BLaER1 (cell line): ENCODE results near the gene NBEAL2.
"Not testable (repeated sequence)": the region's sequence is repeated elsewhere in the genome, so short reads cannot be mapped to it uniquely, and the experiment has no call there.

Experiments
- H3K27ac ChIP-seq: shearing (Covaris generic); formaldehyde crosslinking; 2 replicates; pipeline ENCODE4 v1.8.1; 2022
- H3K27me3 ChIP-seq: shearing (Covaris generic); formaldehyde crosslinking; 2 replicates; pipeline ENCODE4 v1.8.1; 2022
- H3K36me3 ChIP-seq: shearing (Covaris generic); formaldehyde crosslinking; 2 replicates; pipeline ENCODE4 v1.8.1; 2022
- H3K4me1 ChIP-seq: shearing (Covaris generic); formaldehyde crosslinking; 2 replicates; pipeline ENCODE4 v1.8.1; 2022
- H3K4me2 ChIP-seq: shearing (Covaris generic); formaldehyde crosslinking; 2 replicates; pipeline ENCODE4 v1.8.1; 2022
- H3K4me3 ChIP-seq: shearing (Covaris generic); formaldehyde crosslinking; 2 replicates; pipeline ENCODE4 v1.8.1; 2022
- H3K9ac ChIP-seq: shearing (Covaris generic); formaldehyde crosslinking; 2 replicates; pipeline ENCODE4 v1.8.1; 2022
- H3K9me3 ChIP-seq: shearing (Covaris generic); formaldehyde crosslinking; 2 replicates; pipeline ENCODE4 v1.8.1; 2022
- H4K20me1 ChIP-seq: shearing (Covaris generic); formaldehyde crosslinking; 2 replicates; pipeline ENCODE4 v1.8.1; 2022
- Cebpa-rat ChIP-seq: shearing (Covaris generic); IDR thresholded peaks from 2 replicates; pipeline ENCODE4 v1.8.1; 2022

Gene NBEAL2

GRCh38 chr3:47028667-47029066, 49.2 kb downstream of the NBEAL2 start:
- Histone ChIP-seq H3K9me3 (peaks cover 5% of the 10 kb centered on the region; the same call in 1 of the 2 replicates), H4K20me1 (0 out of 2 replicates have a peak, but pooled peaks cover 8% of the 10 kb centered on the region), H3K36me3 (peaks cover 72% of the 10 kb centered on the region), H3K9ac (no peak overlapping the region), H3K4me1 (peaks cover 25% of the 10 kb centered on the region), H3K27me3 (no peaks in the 10 kb centered on the region), H3K27ac (no peak overlapping the region), H3K4me2 (no peak overlapping the region), H3K4me3 (no peak overlapping the region)
- no peak for TF ChIP-seq Cebpa-rat

GRCh38 chr3:47031041-47031440, 51.6 kb downstream of the NBEAL2 start:
- not testable (repeated sequence) for H3K4me3 ChIP-seq, H3K9ac ChIP-seq, H3K27ac ChIP-seq, H4K20me1 ChIP-seq, H3K9me3 ChIP-seq, H3K27me3 ChIP-seq, H3K4me2 ChIP-seq
- peaks cover 80% of the 10 kb centered on the region for H3K36me3 ChIP-seq
- peaks cover 23% of the 10 kb centered on the region for H3K4me1 ChIP-seq

GRCh38 chr3:47034868-47035489, 55.5 kb downstream of the NBEAL2 start:
- peaks cover 9% of the 10 kb centered on the region for H3K4me1 ChIP-seq
- H3K36me3 ChIP-seq: peaks cover 88% of the 10 kb centered on the region
- H3K27ac ChIP-seq: no peak overlapping the region
- H3K4me2 ChIP-seq: no peak overlapping the region
- H3K9me3 ChIP-seq: no peaks in the 10 kb centered on the region
- TF ChIP-seq Cebpa-rat: no peak
- no peak overlapping the region for H3K4me3 ChIP-seq
- 0 out of 2 replicates have a peak, but pooled peaks cover 8% of the 10 kb centered on the region for H4K20me1 ChIP-seq
- H3K9ac ChIP-seq: no peak overlapping the region
- no peaks in the 10 kb centered on the region for H3K27me3 ChIP-seq

GRCh38 chr3:47035645-47036044, 56.2 kb downstream of the NBEAL2 start:
- no peak overlapping the region for H3K4me3 ChIP-seq
- TF ChIP-seq Cebpa-rat: no peak
- peaks cover 9% of the 10 kb centered on the region; the same call in 1 of the 2 replicates for H3K4me1 ChIP-seq
- no peaks in the 10 kb centered on the region for H3K27me3 ChIP-seq
- H3K9me3 ChIP-seq: no peaks in the 10 kb centered on the region
- no peak overlapping the region for H3K4me2 ChIP-seq
- H3K9ac ChIP-seq: no peak overlapping the region
- H3K27ac ChIP-seq: no peak overlapping the region
- 0 out of 2 replicates have a peak, but pooled peaks cover 8% of the 10 kb centered on the region for H4K20me1 ChIP-seq
- peaks cover 88% of the 10 kb centered on the region for H3K36me3 ChIP-seq

- H3K9ac ChIP-seq: no peak overlapping the region
- peaks cover 4% of the 10 kb centered on the region; the same call in 1 of the 2 replicates for H3K4me1 ChIP-seq
- H3K27me3 ChIP-seq: no peaks in the 10 kb centered on the region
- no peak overlapping the region for H3K27ac ChIP-seq
- no peaks in the 10 kb centered on the region for H3K9me3 ChIP-seq
- H3K4me3 ChIP-seq: no peak overlapping the region
- no peak for TF ChIP-seq Cebpa-rat
- no peak overlapping the region for H3K4me2 ChIP-seq
- 0 out of 2 replicates have a peak, but pooled peaks cover 8% of the 10 kb centered on the region for H4K20me1 ChIP-seq
- H3K36me3 ChIP-seq: peaks cover 89% of the 10 kb centered on the region
These were observed 56.7 kb downstream of the NBEAL2 start for GRCh38 chr3:47036145-47036544.

- H3K4me2 ChIP-seq: not testable (repeated sequence)
These were observed 57.8 kb downstream of the NBEAL2 start for GRCh38 chr3:47037302-47037701.

GRCh38 chr3:47041114-47041513, 61.6 kb downstream of the NBEAL2 start:
- no peak overlapping the region for H3K9ac ChIP-seq
- no peak overlapping the region for H3K4me3 ChIP-seq
- peaks cover 94% of the 10 kb centered on the region for H3K36me3 ChIP-seq
- no peak overlapping the region for H3K4me2 ChIP-seq
- H3K9me3 ChIP-seq: no peaks in the 10 kb centered on the region
- no peaks in the 10 kb centered on the region for H3K27me3 ChIP-seq
- 0 out of 2 replicates have a peak, but pooled peaks cover 7% of the 10 kb centered on the region for H4K20me1 ChIP-seq
- no peaks in the 10 kb centered on the region for H3K4me1 ChIP-seq
- TF ChIP-seq Cebpa-rat: no peak
- no peak overlapping the region for H3K27ac ChIP-seq

More at GRCh38 chr3:47037302-47037701, 57.8 kb downstream of the NBEAL2 start:
- H4K20me1 ChIP-seq, H3K9ac ChIP-seq, H3K4me1 ChIP-seq, H3K27ac ChIP-seq, H3K27me3 ChIP-seq, H3K4me3 ChIP-seq, H3K9me3 ChIP-seq: not testable (repeated sequence)
- H3K36me3 ChIP-seq: peaks cover 95% of the 10 kb centered on the region

- Histone ChIP-seq H3K9me3 (no peaks in the 10 kb centered on the region), H3K9ac (no peak overlapping the region), H3K4me2 (no peak overlapping the region), H3K27me3 (no peaks in the 10 kb centered on the region), H3K4me1 (no peaks in the 10 kb centered on the region), H3K36me3 (peaks cover 94% of the 10 kb centered on the region), H4K20me1 (peaks cover 14% of the 10 kb centered on the region; the same call in 1 of the 2 replicates), H3K4me3 (no peak overlapping the region), H3K27ac (no peak overlapping the region)
- no peak for TF ChIP-seq Cebpa-rat
These were observed 62.8 kb downstream of the NBEAL2 start for GRCh38 chr3:47042231-47042791.

GRCh38 chr3:47047069-47047468, 67.6 kb downstream of the NBEAL2 start:
- Histone ChIP-seq H3K4me2 (no peak overlapping the region), H3K27ac (no peak overlapping the region), H4K20me1 (peaks cover 31% of the 10 kb centered on the region; the same call in 1 of the 2 replicates), H3K27me3 (no peaks in the 10 kb centered on the region), H3K4me3 (no peak overlapping the region), H3K36me3 (peaks cover 64% of the 10 kb centered on the region), H3K9me3 (no peaks in the 10 kb centered on the region), H3K4me1 (no peaks in the 10 kb centered on the region), H3K9ac (no peak overlapping the region)
- no peak for TF ChIP-seq Cebpa-rat

- no peaks in the 10 kb centered on the region for H3K27me3 ChIP-seq
- no peak for TF ChIP-seq Cebpa-rat
- H3K4me2 ChIP-seq: no peak overlapping the region
- no peak overlapping the region for H3K27ac ChIP-seq
- no peaks in the 10 kb centered on the region for H3K4me1 ChIP-seq
- peaks cover 31% of the 10 kb centered on the region; the same call in 1 of the 2 replicates for H4K20me1 ChIP-seq
- no peak overlapping the region for H3K9ac ChIP-seq
- H3K4me3 ChIP-seq: no peak overlapping the region
- no peaks in the 10 kb centered on the region for H3K9me3 ChIP-seq
- peaks cover 64% of the 10 kb centered on the region for H3K36me3 ChIP-seq
These were observed 68.2 kb downstream of the NBEAL2 start for GRCh38 chr3:47047673-47048072.
